ENCODE results near the gene IPCEF1. TPM values are rescaled to one million over a fixed set of nuclear protein-coding genes. Genes with fewer than 3 reads are reported as not detected.

The IPCEF1 gene
- total RNA-seq, 1 experiment from 2014 or later = 0.28 TPM

DNA sequence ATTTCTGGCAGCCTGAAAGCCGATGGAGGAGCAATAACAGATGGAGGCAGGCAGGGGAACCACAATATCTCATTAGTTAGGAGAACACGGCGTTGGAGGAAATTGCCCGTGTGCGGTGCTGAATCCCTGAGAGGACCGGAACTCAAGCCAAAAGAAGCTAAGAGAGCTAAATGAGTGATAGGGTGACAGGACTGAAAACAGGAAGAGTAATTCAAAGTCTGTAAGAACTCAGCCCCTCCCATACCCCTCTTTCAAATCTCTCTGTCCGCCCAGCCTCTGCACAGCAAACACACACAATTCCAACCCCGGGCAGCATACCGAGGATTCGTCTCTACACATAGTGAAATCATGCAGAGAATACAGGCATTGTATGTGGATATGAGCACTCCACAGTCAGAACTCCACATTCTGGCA is 2.6 kb upstream of the IPCEF1 start:
- Histone ChIP-seq H3K4me3 (ENCODE audit: low read depth in 2 of 2, low read length in 2 of 2) (no peak overlapping the region), H3K27me3 (ENCODE audit: control insufficient read depth, insufficient read depth, low read length) (no peaks in the 10 kb centered on the region), H3K36me3 (ENCODE audit: control insufficient read depth, insufficient read depth, low read length) (no peaks in the 10 kb centered on the region), H3K9me3 (ENCODE audit: control insufficient read depth, insufficient read depth, low read depth, low read length) (no peaks in the 10 kb centered on the region), H3K27ac (ENCODE audit: low read length) (no peak overlapping the region), H3K4me1 (ENCODE audit: control insufficient read depth, insufficient read depth, low read length) (no peaks in the 10 kb centered on the region)
- TF ChIP-seq, protein P1, sequence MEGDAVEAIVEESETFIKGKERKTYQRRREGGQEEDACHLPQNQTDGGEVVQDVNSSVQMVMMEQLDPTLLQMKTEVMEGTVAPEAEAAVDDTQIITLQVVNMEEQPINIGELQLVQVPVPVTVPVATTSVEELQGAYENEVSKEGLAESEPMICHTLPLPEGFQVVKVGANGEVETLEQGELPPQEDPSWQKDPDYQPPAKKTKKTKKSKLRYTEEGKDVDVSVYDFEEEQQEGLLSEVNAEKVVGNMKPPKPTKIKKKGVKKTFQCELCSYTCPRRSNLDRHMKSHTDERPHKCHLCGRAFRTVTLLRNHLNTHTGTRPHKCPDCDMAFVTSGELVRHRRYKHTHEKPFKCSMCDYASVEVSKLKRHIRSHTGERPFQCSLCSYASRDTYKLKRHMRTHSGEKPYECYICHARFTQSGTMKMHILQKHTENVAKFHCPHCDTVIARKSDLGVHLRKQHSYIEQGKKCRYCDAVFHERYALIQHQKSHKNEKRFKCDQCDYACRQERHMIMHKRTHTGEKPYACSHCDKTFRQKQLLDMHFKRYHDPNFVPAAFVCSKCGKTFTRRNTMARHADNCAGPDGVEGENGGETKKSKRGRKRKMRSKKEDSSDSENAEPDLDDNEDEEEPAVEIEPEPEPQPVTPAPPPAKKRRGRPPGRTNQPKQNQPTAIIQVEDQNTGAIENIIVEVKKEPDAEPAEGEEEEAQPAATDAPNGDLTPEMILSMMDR (IDR thresholded peaks at IDR 0.05) = no peak
- no peak for TF ChIP-seq SIN3A (IDR thresholded peaks at IDR 0.05; ENCODE audit: borderline replicate concordance, insufficient read depth, low read depth, low read length)
- TF ChIP-seq, protein P2, sequence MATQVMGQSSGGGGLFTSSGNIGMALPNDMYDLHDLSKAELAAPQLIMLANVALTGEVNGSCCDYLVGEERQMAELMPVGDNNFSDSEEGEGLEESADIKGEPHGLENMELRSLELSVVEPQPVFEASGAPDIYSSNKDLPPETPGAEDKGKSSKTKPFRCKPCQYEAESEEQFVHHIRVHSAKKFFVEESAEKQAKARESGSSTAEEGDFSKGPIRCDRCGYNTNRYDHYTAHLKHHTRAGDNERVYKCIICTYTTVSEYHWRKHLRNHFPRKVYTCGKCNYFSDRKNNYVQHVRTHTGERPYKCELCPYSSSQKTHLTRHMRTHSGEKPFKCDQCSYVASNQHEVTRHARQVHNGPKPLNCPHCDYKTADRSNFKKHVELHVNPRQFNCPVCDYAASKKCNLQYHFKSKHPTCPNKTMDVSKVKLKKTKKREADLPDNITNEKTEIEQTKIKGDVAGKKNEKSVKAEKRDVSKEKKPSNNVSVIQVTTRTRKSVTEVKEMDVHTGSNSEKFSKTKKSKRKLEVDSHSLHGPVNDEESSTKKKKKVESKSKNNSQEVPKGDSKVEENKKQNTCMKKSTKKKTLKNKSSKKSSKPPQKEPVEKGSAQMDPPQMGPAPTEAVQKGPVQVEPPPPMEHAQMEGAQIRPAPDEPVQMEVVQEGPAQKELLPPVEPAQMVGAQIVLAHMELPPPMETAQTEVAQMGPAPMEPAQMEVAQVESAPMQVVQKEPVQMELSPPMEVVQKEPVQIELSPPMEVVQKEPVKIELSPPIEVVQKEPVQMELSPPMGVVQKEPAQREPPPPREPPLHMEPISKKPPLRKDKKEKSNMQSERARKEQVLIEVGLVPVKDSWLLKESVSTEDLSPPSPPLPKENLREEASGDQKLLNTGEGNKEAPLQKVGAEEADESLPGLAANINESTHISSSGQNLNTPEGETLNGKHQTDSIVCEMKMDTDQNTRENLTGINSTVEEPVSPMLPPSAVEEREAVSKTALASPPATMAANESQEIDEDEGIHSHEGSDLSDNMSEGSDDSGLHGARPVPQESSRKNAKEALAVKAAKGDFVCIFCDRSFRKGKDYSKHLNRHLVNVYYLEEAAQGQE (IDR thresholded peaks at IDR 0.05; ENCODE audit: insufficient read depth in 1 of 2, low read depth in 2 of 2, low read length in 1 of 2) = no peak
- no peak for TF ChIP-seq TCF7L2 (IDR thresholded peaks at IDR 0.05; ENCODE audit: low read depth, low read length)
- TF ChIP-seq POLR2AphosphoS5 (IDR thresholded peaks at IDR 0.05; ENCODE audit: low read depth, low read length) = no peak
- no peak for DNase-seq (ENCODE audit: low read depth, low spot score)
- ChIA-PET POLR2A (no interaction called here), CTCF (interaction anchor here (0.5 kb wide), 1 partner anchor 56 kb away, joined by 3 read pairs; no protein-coding TSS in a partner anchor)
- ATAC-seq = no peak
- in situ Hi-C loops (cut with HindIII; ENCODE audit: low pct_unique_long_range_greater_than_20kb, low sequenced_read_pairs) = no loop called here
- intact Hi-C loops (cut with micrococcal nuclease; ENCODE audit: unreplicated experiment) = no loop called here
- BruUV-seq (replicated peaks) = no TSS peak

GRCh38 chr6:154358019-154358545 is 1.5 kb upstream of the IPCEF1 start:
- TF ChIP-seq TCF7L2 (IDR thresholded peaks at IDR 0.05; ENCODE audit: low read depth, low read length) (no peak), SIN3A (IDR thresholded peaks at IDR 0.05; ENCODE audit: borderline replicate concordance, insufficient read depth, low read depth, low read length) (no peak), POLR2AphosphoS5 (IDR thresholded peaks at IDR 0.05; ENCODE audit: low read depth, low read length) (no peak)
- TF ChIP-seq, protein P1 (IDR thresholded peaks at IDR 0.05) = no peak
- TF ChIP-seq, protein P2 (IDR thresholded peaks at IDR 0.05; ENCODE audit: insufficient read depth in 1 of 2, low read depth in 2 of 2, low read length in 1 of 2) = no peak
- in situ Hi-C loops (cut with HindIII; ENCODE audit: low pct_unique_long_range_greater_than_20kb, low sequenced_read_pairs) = no loop called here

More at GRCh38 chr6:154358019-154358545, 1.5 kb upstream of the IPCEF1 start:
- POLR2A ChIA-PET = no interaction called here
- no TSS peak for BruUV-seq (replicated peaks)
- Histone ChIP-seq H3K4me1 (ENCODE audit: control insufficient read depth, insufficient read depth, low read length) (no peaks in the 10 kb centered on the region), H3K27ac (ENCODE audit: low read length) (no peak overlapping the region), H3K27me3 (ENCODE audit: control insufficient read depth, insufficient read depth, low read length) (no peaks in the 10 kb centered on the region), H3K36me3 (ENCODE audit: control insufficient read depth, insufficient read depth, low read length) (no peaks in the 10 kb centered on the region), H3K9me3 (ENCODE audit: control insufficient read depth, insufficient read depth, low read depth, low read length) (no peaks in the 10 kb centered on the region), H3K4me3 (ENCODE audit: low read depth in 2 of 2, low read length in 2 of 2) (no peak overlapping the region)
- DNase-seq (ENCODE audit: low read depth, low spot score) (no peak), ATAC-seq (no peak)
- CTCF ChIA-PET = no interaction called here
- intact Hi-C loops (cut with micrococcal nuclease; ENCODE audit: unreplicated experiment) = no loop called here
